Kidney glomerular epithelial cell (primary cell): ENCODE data around the gene OSBPL9.

Experiments used
- DNase-seq: peaks from one replicate; lab custom pipeline; 2025; lab: John Stamatoyannopoulos, UW

Gene OSBPL9

DNA sequence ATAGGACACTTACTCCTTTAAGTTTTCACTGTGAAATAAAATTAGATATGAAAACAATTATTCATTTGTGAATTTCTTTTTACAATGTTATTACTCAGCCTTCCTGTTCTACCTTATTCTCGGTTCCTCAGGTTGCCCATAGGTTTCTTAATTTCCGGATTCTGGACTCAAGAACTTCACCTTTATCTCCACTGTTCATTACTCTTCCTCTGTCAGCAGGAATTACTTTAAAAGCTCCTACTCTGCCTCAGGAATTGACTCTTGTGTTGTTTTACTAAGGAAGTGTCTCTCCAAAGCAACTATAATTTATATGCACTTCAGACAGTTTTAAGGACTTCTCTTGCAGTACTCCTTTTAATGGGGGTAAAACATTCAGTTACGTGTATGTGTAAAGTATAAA lies 123.8 kb downstream of the OSBPL9 start:
- DNase-seq, result no peak

DNA sequence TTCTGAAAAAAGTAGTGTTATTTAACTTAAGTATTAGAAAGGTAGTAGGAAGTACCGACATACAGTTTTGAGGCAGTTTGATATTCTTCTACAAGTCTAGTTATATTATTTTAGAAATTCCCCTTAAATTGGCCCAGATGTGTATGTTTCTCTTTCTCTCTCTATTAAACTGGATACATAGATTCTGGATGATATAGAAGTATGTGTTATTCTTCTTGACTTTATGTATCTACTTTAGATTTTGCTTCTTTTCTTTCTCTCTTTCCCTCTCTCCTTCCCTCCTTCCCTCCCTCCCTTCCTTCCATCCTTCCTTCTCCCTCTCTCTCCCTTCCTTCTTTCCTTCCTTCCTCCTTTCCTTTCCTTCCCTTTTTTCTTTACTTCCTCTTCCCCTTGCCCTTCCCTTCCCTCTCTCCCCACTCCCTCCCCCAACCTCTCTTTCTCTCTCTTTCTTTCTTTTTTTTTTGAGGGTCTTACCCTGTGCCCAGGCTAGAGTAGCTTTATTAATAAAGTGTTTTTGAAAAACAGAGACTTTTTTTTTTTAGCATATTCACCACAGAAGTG lies 124.3 kb downstream of the OSBPL9 start:
- no peak for DNase-seq

DNA sequence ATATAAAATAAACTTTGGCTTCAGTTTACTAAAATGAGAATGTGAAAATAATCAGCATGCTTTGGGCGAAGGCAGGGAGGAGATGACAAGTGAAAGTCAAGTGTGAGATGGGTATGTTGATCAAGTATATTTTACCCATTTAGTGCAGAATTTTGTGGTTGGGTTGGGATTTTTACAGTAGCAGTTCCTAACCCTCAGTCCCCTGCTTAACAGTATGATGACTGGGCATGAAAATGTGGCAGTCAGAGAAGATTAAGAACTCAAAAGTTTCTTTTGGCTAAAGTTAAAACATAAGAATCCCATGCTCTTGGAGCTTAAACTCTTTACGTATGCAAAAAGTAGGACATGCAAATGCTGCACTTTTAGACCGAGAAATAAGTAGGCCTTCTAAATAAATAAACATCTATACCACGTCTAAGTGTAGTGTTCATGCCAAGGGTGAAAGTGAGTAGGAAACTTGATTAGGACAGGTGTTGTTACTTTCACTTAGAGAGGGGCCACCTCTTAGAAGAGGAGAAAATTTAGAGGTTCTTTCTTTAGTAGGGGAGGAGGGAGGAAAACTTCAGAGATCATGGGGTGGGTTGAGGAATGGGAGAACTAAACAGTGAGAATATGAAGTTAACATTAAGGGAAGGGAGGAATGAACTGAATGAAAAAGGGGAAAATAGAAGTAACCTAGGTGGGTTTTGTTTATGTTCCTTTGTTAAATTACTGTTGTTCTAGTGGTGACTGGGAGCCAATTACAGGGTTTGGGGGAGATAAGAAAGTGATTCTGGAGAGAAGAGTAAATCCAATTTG lies 127.8 kb downstream of the OSBPL9 start:
- no peak for DNase-seq

DNA sequence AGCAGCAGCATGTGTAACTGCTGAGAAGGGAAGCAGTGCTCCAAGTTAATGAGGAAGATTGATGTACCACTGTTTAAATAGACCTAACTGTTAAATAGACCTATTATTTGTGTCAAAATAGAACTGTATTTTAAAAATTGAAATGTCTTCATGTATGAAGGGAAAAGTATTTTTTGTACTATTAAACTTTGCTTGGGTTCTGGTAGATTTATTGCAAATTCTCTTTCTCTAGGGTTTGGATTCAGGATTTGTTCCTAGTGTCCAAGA lies 128.3 kb downstream of the OSBPL9 start:
- DNase-seq, result no peak

DNA sequence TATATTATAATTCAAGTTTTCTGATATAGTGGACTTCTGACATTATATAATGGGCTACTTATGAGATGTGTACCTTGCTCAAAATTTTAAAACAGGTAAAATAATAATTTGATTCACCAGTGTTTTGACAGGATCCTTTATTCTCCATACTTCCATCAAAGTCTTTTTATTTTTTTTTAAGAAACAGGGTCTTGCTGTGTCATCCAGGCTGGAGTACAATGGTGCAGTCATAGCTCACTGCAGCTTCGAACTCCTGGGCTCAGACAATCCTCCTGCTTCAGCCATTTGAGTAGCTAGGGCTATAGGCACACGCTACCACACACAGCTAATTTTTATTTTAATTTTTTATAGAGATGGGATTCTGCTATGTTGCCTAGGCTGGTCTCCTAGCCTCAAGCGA lies 132.3 kb downstream of the OSBPL9 start:
- DNase-seq, result no peak

DNA sequence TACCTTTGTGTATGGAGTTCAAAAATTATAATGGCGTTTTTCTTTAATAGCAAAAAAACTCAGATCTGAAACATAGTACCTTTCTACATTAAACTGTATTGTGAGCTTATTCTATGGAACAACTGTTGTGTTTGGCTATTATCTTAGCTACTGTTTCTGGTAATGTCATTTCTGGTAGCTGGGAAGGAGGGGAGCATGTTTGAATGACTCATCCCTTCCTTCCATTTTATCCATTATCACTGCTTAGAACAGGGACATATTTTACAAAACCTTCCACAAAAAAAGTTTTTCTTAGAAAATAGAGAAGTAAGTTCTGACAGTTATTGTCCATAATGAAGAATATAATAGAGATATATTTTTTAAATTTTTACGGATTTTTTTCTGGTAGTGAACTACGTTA lies 133.3 kb downstream of the OSBPL9 start:
- DNase-seq, result no peak

DNA sequence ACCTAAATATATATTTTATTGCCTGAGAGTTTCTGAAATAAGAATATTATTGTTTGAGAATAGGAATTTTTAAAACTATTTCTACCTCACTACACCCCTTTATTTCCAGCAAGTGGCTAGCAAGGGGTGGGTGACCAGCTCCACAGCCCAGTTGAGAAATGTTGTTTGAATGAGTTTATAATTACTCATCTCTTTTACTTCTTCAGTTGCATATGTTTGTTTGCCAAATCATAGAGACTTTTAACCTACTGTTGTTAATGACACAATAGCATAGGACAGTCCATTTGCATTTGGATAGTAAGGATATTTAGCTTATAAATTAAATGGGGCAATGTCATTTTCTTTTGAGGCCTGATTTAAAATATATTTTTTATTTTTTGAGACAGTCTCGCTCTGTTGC lies 133.8 kb downstream of the OSBPL9 start:
- no peak for DNase-seq

DNA sequence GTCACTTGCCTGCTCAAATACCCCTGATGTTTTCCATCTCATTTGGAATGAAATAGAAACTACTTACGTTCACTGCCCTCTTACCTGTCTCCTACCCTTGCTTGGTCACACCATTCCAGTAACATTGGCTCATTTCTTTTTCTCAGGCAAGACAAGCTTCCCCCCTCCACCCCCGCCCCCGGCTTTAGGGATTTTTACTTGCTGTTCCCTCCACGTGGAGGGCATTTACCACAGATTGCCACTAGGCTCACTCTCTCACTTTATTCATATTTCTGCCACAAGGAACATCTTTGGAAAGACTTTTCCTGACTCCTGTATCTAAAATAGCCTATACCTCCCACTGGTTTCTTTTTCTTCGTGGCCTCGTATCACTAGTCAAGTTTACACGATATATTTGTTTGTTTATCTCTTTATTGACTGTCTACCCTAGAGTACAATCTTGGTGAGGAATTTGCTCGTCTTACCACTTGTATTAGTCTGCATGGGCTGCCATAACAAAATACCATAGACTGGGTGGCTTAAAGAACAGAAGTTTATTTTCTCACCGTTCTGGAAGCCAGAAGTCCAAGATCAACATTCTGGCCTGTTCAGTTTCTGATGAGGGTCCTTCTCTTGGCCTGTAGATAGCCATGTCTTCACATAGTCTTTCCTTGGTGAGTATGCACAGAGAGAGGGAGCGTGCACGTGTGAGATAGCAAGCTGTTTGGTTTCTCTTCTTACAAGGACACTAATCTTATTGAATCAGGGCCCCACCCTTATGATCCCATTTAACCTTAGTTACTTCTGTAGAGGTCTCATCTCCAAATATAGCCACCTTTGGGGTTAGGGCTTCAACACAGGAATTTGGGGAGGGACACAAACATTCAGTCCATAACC lies 135.4 kb downstream of the OSBPL9 start:
- no peak for DNase-seq

DNA sequence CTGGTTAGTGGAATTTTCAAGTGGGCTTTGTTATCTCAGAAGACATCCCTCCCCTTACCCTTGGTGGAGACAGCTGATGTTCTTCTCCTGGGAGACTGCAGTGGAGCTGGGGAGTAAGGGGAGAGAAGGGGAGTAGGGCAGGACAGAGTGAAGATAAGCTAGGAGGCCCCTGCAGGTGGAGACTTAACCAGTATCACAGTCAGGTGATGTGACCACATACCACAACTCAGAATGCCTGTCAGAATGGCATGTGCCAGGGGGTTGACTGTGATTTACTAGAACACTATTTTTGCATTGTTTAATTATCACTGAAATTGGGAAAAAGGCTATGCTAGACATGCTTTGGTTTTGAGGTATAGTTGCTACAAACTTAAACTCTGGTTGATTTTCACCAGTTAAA lies 137.1 kb downstream of the OSBPL9 start:
- DNase-seq, result no peak

DNA sequence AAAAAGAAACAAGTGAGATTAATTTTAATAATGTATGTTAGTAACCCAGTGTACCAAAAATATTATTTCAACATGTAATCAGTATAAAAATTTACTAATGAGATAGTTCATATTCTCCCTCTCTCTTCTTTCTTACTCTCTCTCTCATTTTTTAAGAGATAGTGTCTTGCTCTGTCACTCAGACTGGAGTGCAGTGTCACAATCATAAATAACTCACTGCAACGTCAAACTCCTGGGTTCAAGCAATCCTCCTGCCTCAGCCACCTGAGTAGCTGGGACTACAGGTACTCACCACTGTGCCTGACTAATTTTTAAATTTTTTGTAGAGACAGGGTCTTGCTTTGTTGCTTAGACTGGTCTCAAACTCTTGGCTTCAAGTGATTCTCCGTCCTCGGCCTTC lies 137.8 kb downstream of the OSBPL9 start:
- no peak for DNase-seq

DNA sequence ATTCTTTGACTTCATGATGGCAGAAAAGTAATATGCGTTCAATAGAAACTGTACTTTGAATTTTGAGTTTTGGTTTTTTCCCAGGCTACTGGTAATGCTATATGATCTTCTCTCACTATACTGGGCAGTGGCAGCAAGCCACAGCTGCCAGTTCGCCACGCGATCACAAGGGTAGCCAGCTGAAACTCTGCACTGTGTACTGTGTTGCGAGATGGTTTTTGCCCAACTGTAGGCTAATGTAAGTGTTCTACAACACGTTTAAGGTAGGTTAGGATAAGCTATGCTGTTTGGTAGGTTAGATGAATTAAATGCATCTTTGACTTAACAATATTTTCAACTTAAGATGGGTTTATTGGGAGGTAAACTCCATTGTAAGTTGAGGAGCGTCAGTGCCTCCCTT lies 138.5 kb downstream of the OSBPL9 start:
- no peak for DNase-seq

DNA sequence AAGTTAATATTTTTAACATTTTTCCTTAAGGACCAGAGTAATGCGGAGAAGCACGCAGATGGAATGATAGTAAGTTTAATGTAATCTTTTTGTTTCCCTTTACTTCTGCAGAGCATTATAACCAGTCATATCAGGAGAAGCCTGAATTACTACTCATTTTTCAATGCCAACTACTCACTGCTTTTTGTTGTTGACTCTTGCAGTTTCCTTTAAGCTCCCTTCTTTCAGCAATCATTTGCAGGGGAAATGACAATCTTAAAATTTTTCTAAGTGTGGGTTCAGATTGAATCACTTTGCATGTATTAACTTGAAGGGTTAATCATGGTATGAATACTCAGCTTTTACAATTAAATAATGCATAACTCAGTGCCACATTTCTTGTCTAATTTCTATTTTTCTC lies 139.4 kb downstream of the OSBPL9 start:
- DNase-seq, result no peak

DNA sequence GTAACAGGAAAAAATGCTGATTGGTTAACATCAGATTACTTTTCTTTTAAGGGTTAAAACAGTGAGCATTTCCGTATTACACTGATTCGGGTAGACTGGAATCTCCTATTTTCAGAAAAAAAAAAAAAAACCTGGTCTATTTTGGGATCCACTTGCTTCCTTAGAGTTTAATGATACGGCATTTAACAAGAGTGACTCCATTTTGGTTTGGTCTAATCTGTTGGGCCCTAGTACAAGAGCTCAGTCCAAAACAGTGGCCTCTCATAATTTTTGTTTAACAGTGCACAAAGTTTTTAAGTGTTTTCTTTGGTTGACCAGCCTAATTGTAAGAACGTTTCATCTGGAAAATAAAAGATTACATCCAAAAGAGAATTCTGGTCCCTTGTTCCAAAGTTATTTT lies 141.4 kb downstream of the OSBPL9 start:
- no peak for DNase-seq

DNA sequence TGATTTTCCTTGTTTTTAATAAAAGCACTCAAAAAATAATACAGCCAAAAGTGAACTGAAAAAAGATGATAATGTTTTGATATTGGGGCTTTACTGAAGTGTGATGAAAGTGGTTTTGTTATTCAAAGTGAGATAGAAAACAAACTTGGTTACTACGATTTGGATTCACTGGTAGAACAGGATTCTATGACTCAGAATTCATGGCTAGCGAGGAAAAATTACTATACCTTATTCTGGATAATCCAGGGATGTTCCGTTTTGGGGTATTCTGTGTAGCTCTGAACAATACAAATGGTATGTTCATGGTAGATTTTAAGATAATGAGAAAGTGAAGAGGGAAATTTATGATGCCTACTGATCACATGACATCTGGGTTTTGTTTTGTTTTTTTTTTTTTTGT lies 144.0 kb downstream of the OSBPL9 start:
- no peak for DNase-seq

DNA sequence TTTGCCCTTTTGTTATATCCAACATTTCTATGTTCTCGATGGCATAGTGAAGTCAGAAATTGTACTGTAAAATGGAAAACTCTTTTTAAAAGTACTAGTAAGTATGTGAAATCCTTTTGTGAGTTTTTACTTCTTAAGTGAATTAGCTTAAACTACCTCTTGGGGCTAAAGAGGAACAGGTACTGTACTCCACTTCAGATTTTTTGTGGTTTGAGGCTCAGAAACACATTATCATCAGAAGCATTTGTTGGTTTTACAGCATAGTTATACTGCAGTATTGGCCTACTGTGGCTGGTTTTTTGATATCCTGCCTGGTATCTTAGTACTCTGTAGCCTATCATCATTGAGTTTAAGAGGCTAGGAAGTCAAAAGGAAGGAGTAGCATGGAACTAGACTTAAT lies 144.5 kb downstream of the OSBPL9 start:
- DNase-seq, result no peak

DNA sequence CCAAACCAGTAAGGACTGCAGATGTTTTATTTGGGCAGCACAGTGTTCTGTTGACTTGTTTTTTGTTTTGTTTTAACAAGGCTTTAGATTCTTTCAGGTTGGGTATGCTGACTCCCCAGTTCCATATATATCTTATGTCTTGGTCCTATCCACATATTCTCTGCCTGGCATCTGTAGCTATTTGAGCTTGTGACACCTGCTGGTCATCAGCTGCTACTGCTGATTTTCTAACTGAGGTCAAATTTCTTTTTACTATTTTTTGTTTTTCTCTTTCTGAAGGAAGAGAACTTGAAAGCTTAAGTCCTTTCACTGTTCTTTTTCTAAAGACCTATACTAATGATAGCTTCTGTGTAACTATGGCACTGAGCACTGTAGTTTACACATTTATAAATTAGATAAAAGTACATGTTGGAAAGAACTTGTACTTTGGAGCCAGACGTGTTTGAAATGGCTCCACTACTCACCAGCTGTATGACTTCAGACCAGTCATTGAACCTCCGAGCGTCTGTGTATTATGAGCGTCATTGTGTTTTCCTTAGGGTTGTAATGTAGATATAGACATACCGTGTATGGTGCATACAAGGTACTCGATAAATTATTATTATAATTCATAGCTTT lies 152.2 kb downstream of the OSBPL9 start:
- peak; percentile 67 for DNase-seq

DNA sequence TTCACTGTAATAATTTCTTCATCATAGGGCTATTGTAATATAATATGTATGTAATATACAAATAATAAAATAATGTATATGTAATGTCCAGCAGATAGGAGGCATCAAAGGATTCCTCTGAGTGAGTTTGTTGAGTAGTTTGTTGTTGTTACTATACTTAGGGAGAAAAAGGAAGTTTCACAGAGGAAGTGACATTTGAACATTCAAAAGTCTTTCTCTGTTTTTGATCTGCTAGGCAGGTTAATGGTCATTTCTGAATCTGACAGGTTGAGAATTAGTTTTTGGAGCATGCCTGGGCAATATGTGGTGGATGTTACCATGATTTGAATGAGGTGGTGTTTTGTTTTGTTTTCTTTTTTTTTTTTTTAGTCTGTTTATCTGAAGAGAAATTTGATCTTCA lies 159.5 kb downstream of the OSBPL9 start:
- no peak for DNase-seq

DNA sequence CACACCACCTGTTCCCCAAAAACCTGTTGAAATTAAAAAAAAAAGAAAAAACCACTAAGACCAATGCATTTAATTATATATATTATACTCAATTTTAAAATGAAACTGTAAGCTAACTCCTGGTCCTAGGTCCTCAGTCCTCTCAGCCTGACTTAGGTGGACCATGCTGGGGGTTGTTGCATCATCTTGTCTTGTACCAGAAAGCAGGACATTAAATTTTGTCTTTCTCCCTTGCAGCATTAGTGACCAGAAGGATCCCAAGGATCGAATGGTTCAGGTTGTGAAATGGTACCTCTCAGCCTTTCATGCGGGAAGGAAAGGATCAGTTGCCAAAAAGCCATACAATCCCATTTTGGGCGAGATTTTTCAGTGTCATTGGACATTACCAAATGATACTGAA lies 164.0 kb downstream of the OSBPL9 start:
- DNase-seq, result no peak

DNA sequence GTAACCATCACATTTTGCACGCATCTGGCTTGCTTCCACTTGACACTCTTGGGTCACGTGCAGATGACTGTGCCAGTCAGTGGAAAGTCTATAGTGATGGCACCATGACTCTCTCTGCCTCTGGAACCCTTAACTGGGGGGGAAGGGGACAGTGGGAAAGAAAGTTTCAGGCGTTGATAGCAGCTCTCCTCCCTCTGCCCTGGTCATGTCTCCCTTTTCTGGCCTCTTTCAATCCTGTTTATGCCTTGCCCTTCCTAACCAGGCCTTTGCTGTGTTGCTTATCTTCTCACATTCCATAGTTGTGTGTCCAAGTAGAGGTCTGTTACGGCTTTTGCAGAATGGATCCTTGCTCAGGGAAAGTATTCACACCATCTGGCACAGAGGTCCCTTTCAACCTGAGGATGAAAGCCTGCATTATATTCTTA lies 168.1 kb downstream of the OSBPL9 start:
- no peak for DNase-seq

DNA sequence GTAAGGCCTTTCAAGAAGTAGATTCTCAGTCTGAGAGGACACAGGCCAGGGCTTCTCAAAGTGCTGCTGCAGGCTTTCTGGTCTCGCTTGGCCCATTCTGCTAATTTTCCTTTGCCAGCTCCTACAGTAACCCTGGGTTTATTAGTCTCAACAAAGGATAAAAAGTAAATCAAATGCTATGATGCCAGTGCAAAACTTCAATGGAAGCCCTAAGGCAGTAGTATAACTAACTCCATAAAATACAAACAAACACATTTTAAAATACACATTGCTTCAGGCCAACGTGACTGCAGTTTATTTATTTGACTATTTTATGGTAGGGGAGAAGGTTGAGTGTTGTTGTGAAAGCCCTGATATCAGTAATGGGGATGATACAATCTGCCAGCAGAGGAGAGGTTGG lies 172.0 kb downstream of the OSBPL9 start:
- DNase-seq, result no peak

DNA sequence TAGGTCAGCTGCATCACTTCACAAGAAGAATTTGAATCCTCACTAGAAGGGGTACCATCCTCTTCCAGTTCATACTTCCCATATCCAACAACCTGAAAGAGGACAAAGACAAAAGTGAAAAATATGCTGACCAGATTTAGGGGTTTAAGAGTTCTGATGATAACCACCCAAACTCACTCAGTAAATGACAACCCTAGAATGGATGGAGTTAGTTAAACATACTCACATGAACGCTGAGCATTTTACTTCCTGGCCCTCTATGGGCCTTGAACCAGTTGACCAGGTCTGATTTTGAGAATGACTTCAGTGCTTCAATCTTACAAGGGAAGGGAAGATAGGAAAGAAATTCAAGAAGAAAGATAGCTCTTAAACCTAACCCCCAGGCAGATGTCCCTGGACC lies 172.4 kb downstream of the OSBPL9 start:
- DNase-seq, result no peak

DNA sequence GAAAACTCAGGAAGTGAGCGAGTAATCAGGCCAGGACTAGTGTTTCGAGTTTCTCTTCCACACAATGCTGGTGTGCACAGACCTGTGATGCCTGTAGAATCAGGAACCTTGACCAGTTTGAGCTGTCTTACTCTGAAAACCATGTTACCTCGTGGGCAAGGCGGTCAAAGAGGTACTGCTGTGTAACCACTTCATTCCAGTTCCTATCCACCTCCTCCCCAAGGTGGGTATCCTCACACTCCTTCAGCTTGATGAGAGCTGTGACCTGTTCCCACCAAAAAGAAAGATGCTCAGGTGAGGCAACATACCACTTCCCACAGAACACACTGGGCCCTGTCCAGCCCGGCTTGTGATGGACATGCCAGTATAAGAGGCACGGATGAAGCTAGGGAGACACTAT lies 173.5 kb downstream of the OSBPL9 start:
- no peak for DNase-seq

DNA sequence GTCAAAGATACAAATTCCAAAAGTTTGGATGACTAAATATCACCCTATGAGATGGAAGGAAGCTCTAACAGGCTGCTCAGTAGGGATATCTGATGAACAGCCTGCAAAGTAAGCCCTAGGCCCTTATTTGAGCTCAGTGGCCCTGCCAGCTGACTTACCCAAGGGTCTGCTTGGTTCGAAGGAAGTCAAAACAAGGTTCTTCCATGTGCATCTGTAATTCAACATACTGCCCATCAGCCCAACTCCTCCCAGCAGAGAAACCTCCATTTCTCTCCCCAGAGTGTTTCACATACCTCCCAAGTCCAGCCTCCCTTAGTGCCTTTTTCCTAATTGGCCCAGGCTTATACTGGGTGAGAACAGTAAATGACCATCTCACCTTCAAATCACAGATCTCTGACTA lies 175.0 kb downstream of the OSBPL9 start:
- no peak for DNase-seq
